GM13976 (cell line): Measurements from ENCODE around the gene ARRDC5.

Experiments
- DNase-seq: peaks from one replicate; pipeline ENCODE4 v3.0.0; 2012; ENCODE audit warnings: low spot score
- in situ Hi-C: fragments of 300-500 bp; cut with MboI; formaldehyde crosslinking; loops from one replicate; pipeline ENCODE4 v1.12.0; 2022; ENCODE audit warnings: low sequenced_read_pairs, mixed read lengths, inconsistent platforms; ENCODE audit not compliant: unreplicated experiment
- TF ChIP-seq, protein P1 (sequence below): IDR thresholded peaks from 2 replicates; pipeline ENCODE4 v1.5.1; 2012; ENCODE audit warnings: borderline replicate concordance, mild to moderate bottlenecking; ENCODE audit not compliant: insufficient read depth; ENCODE audit errors: extremely low read depth, missing control alignments, control extremely low read depth

Gene ARRDC5

DNA sequence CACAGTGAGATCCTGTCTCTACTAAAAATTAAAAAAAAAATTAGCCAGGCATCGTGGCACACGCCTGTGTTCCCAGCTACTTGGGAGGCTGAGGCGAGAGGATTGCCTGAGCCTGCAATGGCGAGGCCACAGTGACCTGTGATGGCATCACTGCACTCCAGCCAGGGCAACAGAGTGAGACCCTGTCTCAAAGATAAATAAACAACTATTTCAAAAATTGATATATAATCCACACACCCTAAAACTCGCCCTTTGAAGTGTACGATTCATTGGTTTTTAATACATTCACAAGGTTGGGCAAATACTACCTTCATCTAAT lies 59.1 kb downstream of the ARRDC5 start:
- in situ Hi-C loops = no loop called here
- DNase-seq = no peak
- TF ChIP-seq, protein P1, sequence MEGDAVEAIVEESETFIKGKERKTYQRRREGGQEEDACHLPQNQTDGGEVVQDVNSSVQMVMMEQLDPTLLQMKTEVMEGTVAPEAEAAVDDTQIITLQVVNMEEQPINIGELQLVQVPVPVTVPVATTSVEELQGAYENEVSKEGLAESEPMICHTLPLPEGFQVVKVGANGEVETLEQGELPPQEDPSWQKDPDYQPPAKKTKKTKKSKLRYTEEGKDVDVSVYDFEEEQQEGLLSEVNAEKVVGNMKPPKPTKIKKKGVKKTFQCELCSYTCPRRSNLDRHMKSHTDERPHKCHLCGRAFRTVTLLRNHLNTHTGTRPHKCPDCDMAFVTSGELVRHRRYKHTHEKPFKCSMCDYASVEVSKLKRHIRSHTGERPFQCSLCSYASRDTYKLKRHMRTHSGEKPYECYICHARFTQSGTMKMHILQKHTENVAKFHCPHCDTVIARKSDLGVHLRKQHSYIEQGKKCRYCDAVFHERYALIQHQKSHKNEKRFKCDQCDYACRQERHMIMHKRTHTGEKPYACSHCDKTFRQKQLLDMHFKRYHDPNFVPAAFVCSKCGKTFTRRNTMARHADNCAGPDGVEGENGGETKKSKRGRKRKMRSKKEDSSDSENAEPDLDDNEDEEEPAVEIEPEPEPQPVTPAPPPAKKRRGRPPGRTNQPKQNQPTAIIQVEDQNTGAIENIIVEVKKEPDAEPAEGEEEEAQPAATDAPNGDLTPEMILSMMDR = no peak
